Neural progenitor cell (in vitro differentiated cells): ENCODE results near the gene FAM13B.

Experiments
- CTCF ChIP-seq: fragments of 200-600 bp; sonication (generic); IDR thresholded peaks from 2 replicates; pipeline ENCODE4 v1.5.1; 2017; ENCODE audit warnings: antibody characterized with exemption, mild to moderate bottlenecking
- EZH2 ChIP-seq: fragments of 200-600 bp; sonication (generic); IDR thresholded peaks from 2 replicates; pipeline ENCODE4 v1.6.1; 2017; ENCODE audit warnings: antibody characterized with exemption, mild to moderate bottlenecking, moderate library complexity
- EZH2phosphoT487 ChIP-seq: fragments of 200-600 bp; sonication (generic); IDR thresholded peaks from 2 replicates; pipeline ENCODE4 v1.6.1; 2017; ENCODE audit warnings: antibody characterized with exemption

GRCh38 chr5:137894586-137894985 is 138.3 kb downstream of the FAM13B start:
- TF ChIP-seq CTCF (no peak), EZH2 (no peak), EZH2phosphoT487 (no peak)
